Central memory CD4-positive, alpha-beta T cell (primary cell): ENCODE measurements around the gene LDB3.

ENCODE experiments used
- DNase-seq: peaks from one replicate; pipeline ENCODE4 v3.0.0; 2022

Gene LDB3

GRCh38 chr10:86768412-86769062 is 100.2 kb downstream of the LDB3 start:
- no peak for DNase-seq

GRCh38 chr10:86769991-86770390 is 101.7 kb downstream of the LDB3 start:
- no peak for DNase-seq

GRCh38 chr10:86770412-86770960 is 102.2 kb downstream of the LDB3 start:
- no peak for DNase-seq

DNA sequence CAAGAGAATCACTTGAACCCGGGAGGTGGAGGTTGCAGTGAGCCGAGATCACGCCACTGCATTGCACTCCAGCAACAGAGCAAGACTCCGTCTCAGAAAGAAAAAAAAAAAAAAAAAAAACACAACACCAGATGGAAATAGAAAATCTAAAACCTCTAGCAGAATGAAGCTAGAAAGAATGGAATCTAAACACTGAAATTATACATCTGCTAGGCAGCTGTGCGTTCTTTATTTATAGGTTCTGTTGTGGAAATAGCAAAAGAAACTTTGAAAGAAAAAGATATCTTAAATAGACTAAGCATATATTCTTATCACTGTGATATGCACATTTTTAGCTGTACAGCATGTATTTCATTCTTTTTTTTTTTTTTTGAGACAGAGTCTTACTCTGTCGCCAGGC is 105.2 kb downstream of the LDB3 start:
- no peak for DNase-seq

DNA sequence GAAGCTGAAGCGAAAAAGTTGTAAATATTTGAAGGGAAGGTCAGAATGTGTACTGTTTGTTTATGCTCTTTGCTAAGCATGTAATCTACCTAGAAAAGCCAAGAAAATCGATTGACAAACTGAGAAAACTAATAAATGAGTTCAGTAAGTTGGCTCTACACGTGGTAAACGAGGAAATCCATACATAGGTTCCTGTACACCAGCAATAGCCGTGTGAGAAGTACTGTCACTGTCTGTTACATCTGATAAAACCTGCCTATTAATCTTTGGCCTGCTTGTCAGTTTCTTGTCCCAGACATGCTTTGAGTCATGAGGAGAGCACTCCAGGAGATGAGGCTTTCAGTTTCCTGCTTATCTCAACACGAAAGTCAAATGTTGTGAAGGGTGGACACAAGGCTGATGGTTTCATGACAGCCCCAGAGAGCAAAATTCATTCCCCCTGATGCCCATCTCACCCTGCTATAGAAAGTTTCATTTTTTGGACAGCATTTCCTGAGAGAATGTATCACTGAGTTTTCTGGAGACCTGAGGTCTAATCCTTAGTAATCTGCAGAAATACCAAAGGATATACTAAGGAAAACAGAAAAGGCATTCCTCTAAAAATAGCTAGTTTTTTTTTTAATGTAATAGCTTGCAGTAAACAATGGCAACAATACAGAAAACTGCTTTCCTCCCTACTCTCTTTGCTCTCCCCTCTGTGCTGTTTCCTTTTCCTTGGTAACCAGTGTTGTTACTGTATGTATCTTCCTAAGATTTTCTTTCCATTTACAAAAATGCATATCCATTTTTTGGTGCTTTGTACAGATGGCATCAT is 107.0 kb downstream of the LDB3 start:
- no peak for DNase-seq

- no peak for DNase-seq
Observed at GRCh38 chr10:86775870-86776180, 107.5 kb downstream of the LDB3 start.

DNA sequence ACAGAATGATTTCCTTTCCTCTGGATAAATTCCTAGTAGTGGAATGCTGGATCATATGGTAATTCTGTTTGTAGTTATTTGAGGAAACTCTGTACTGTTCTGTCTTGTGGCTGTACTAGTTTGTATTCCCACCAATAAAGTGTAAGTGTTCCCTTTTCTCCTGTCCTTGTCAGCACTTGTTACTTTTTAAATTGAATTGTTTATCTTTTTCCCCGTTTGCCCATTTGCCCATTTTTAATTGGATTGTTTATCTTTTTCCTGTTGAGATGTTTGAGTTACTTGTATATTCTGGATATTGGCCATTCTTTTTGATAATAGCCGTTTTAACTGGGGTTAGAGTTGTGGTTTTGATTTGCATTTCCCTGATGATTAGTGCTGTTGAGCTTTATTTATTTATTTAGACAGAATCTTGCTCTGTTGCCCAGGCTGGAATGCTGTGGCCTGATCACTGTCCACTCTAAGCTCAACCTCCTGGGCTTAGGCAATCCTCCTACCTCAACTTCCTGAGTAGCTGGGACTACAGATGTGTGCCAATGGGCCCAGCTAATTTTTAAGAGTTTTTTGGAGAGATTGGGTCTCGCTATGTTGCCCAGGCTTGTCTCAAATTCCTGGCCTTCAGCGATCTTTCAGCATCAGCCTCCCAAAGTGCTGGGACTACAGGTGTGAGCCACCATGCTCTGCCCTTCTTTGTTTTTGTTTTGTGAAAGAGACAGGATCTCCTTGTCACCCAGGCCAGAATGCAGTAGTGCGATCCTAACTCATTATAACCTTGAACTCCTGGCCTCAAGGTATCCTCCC is 111.1 kb downstream of the LDB3 start:
- DNase-seq = no peak

DNA sequence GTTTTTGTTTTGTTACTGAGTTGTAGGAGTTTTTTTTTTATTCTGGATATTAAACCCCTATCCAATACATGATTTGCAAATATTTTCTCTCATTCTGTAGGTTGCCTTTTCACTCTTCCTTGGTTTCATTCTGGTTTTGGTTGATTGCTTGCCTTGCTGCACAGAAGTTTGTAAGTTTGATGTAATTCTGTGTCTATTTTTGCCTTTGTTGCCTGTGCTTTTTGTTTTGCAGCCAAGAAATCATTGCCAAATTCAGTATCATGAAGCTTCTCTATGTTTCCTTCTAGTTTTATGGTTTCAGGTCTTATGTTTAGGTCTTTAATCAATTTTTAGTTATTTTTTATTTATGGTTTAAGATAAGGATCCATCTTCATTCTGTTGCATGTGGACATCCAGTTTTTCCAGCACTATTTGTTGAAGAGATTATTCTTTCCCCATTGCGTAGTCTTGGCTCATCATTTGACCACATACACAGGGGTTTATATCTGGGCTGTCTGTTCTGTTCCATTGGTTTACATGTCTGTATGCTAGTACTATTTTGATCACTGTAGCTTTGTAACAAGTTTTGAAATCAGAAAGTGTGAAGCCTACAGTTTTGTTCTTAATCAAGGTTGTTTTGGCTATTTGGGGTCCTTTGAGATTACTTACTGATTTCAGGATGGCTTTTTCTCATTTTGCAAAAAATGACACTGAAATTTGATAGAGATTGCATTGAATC is 114.5 kb downstream of the LDB3 start:
- no peak for DNase-seq

DNA sequence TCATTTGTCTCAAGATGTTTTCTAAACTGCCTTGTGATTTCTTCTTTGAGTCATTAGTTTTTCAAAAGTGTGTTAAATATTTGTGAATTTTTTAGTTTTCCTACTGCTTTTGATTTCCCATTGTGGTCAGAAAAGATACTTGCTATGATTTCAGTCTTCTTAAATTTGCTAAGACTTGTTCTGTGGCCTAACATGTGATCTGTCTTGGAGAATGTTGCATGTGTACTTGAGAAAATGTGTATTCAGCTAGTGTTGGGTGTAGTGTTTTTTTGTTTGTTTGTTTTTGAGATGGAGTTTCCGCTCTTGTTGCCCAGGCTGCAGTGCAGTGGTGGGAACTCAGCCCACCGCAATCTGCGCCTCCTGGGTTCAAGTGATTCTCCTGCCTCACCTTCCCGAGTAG is 116.7 kb downstream of the LDB3 start:
- DNase-seq = no peak
